Measurements from ENCODE around the gene ARID1B. TPM values are rescaled to one million over a fixed set of nuclear protein-coding genes. Genes with fewer than 3 reads are reported as not detected.

Gene ARID1B
- total and polyA plus RNA-seq, 9 of the 15 experiments (the other 6 are each of a cell fraction or from before 2014, with no cell fraction given): 12.5 to 50.5 (median 25.8) TPM

- no peaks in the 10 kb centered on the region for H3K79me2 ChIP-seq (ENCODE audit: control insufficient read depth, insufficient read depth, low read length)
- intact Hi-C loops (cut with micrococcal nuclease): no loop called here
- no TSS peak for BruUV-seq (replicated peaks)
- WGBS (ENCODE audit: insufficient coverage, low coverage, missing lambda C conversion rate): 53% methylated on average over 1 of the region's 1 CpG
- no peak overlapping the region for H3K9ac ChIP-seq (ENCODE audit: insufficient read depth in 1 of 2, low read depth in 2 of 2, low read length in 2 of 2)
- peaks cover 0 to 15% of the 10 kb centered on the region in 2 experiments; a peak in 3 of 5 replicates for H3K4me1 ChIP-seq (replicated peaks in 1 of 2; ENCODE audit: control insufficient read depth in 2 of 2, insufficient read depth in 2 of 2, low read length in 2 of 2)
- no peaks in the 10 kb centered on the region for H3K27me3 ChIP-seq (ENCODE audit: control insufficient read depth in 2 of 2, insufficient read depth in 2 of 2, low read length in 2 of 2)
- ATAC-seq (no peak), DNase-seq (ENCODE audit: extremely low read depth in 1 of 4, low spot score in 3 of 4) (no peak), FAIRE-seq (no peak)
- no peaks in the 10 kb centered on the region for H3K9me1 ChIP-seq (ENCODE audit: control insufficient read depth, insufficient read depth, low read length)
- H3K9me3 ChIP-seq (replicated peaks; ENCODE audit: control insufficient read depth, insufficient read depth, low read depth, low read length): no peaks in the 10 kb centered on the region
- no peak overlapping the region for H3K4me2 ChIP-seq (ENCODE audit: insufficient read depth, low read length)
- no peaks in the 10 kb centered on the region for H4K20me1 ChIP-seq (replicated peaks; ENCODE audit: control insufficient read depth, insufficient read depth, low read length)
- H3K4me3 ChIP-seq: no peak overlapping the region
- no peak overlapping the region for H2AFZ ChIP-seq (ENCODE audit: low read depth, low read length)
- ChIA-PET POLR2A (no interaction called here), CTCF (ENCODE audit: low intra/inter-chr PET ratio) (no interaction called here)
- no peak for TF ChIP-seq EWSR1 (IDR thresholded peaks at IDR 0.05; ENCODE audit: borderline replicate concordance, low read depth, partially characterized antibody)
- TF ChIP-seq FUS (optimal IDR thresholded peaks at IDR 0.05; ENCODE audit: low read depth, low read length): no peak
- no peak for TF ChIP-seq YY1 (IDR thresholded peaks at IDR 0.05; ENCODE audit: borderline replicate concordance in 1 of 3, control insufficient read depth in 1 of 3, extremely low read depth in 1 of 3, insufficient read depth in 3 of 3, insufficient read length in 1 of 3, insufficient replicate concordance in 2 of 3, low read depth in 1 of 3, low read length in 2 of 3)
- TF ChIP-seq, protein P1, sequence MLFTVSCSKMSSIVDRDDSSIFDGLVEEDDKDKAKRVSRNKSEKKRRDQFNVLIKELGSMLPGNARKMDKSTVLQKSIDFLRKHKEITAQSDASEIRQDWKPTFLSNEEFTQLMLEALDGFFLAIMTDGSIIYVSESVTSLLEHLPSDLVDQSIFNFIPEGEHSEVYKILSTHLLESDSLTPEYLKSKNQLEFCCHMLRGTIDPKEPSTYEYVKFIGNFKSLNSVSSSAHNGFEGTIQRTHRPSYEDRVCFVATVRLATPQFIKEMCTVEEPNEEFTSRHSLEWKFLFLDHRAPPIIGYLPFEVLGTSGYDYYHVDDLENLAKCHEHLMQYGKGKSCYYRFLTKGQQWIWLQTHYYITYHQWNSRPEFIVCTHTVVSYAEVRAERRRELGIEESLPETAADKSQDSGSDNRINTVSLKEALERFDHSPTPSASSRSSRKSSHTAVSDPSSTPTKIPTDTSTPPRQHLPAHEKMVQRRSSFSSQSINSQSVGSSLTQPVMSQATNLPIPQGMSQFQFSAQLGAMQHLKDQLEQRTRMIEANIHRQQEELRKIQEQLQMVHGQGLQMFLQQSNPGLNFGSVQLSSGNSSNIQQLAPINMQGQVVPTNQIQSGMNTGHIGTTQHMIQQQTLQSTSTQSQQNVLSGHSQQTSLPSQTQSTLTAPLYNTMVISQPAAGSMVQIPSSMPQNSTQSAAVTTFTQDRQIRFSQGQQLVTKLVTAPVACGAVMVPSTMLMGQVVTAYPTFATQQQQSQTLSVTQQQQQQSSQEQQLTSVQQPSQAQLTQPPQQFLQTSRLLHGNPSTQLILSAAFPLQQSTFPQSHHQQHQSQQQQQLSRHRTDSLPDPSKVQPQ (CRISPR knock-in tag; IDR thresholded peaks at IDR 0.05; ENCODE audit: borderline replicate concordance): no peak
- no peak for TF ChIP-seq CCNT2 (IDR thresholded peaks at IDR 0.05; ENCODE audit: borderline replicate concordance, extremely low read depth, insufficient read length, low read depth, low read length)
- TF ChIP-seq BACH1 (tag; IDR thresholded peaks at IDR 0.05): no peak
- TF ChIP-seq ATF2 (CRISPR knock-in tag; IDR thresholded peaks at IDR 0.05): no peak
- no peak for TF ChIP-seq ZNF274 (IDR thresholded peaks at IDR 0.05; ENCODE audit: borderline replicate concordance, low read depth, low read length)
- no peak for TF ChIP-seq NCOA6 (IDR thresholded peaks at IDR 0.05)
- TF ChIP-seq ARID2 (IDR thresholded peaks at IDR 0.05): no peak
- no peak for TF ChIP-seq STAT5B (CRISPR knock-in tag; IDR thresholded peaks at IDR 0.05)
- TF ChIP-seq RBFOX2 (IDR thresholded peaks at IDR 0.05; ENCODE audit: low read depth, low read length): no peak
- no peak for TF ChIP-seq PHTF2 (CRISPR knock-in tag; IDR thresholded peaks at IDR 0.05)
- no peak for TF ChIP-seq ASH1L (IDR thresholded peaks at IDR 0.05; ENCODE audit: borderline replicate concordance, low read depth, partially characterized antibody)
- TF ChIP-seq CHD2 (IDR thresholded peaks at IDR 0.05; ENCODE audit: low read depth, low read length): no peak
- no peak for TF ChIP-seq HSF4 (CRISPR knock-in tag; IDR thresholded peaks at IDR 0.05; ENCODE audit: borderline replicate concordance)
- TF ChIP-seq CEBPB (tag; IDR thresholded peaks at IDR 0.05): no peak
- TF ChIP-seq HMG20A (CRISPR knock-in tag; conservative IDR thresholded peaks at IDR 0.05): no peak
- in situ Hi-C loops (cut with MboI): no loop called here
- H3K36me3 ChIP-seq (ENCODE audit: control insufficient read depth, insufficient read depth, low read length): peaks cover 7% of the 10 kb centered on the region; the same call in 1 of the 3 replicates
- H3K27ac ChIP-seq (ENCODE audit: extremely low read depth, low read depth, low read length): no peak overlapping the region
Observed at GRCh38 chr6:157101166-157101565, 324.0 kb downstream of the ARID1B start.
